Coronary artery (tissue), 2 donors: ENCODE measurements around the gene GGPS1.

Source experiments
- DNase-seq: peaks from one replicate; pipeline ENCODE4 v3.0.0-alpha.2; 2017; ENCODE audit warnings: low spot score
- H3K27ac ChIP-seq, 2 donors: fragments of 200-600 bp; sonication (generic); one replicate each; pipeline ENCODE4 v1.5.1; 2016 to 2019
- H3K4me3 ChIP-seq: fragments of 200-600 bp; sonication (generic); 2 replicates; pipeline ENCODE4 v1.5.1; 2016; ENCODE audit warnings: mild to moderate bottlenecking, moderate library complexity
- CTCF ChIP-seq: fragments of 200-600 bp; sonication (generic); IDR thresholded peaks from one replicate; pipeline ENCODE4 v1.5.1; 2019; ENCODE audit warnings: antibody characterized with exemption

The GGPS1 gene

GRCh38 chr1:235287208-235287882, 41.0 kb upstream of the GGPS1 start:
- H3K27ac ChIP-seq = no peak overlapping the region
- no peak for TF ChIP-seq CTCF
- no peak overlapping the region for H3K4me3 ChIP-seq
- no peak for DNase-seq

- H3K27ac ChIP-seq = no peak overlapping the region
- DNase-seq = no peak
- H3K4me3 ChIP-seq = no peak overlapping the region
- TF ChIP-seq CTCF = no peak
Measured at GRCh38 chr1:235289859-235290739, 38.3 kb upstream of the GGPS1 start.

- Histone ChIP-seq H3K4me3 (no peak overlapping the region), H3K27ac (no peak overlapping the region)
- no peak for DNase-seq
- no peak for TF ChIP-seq CTCF
Measured at GRCh38 chr1:235290740-235291502, 37.4 kb upstream of the GGPS1 start.

- H3K27ac ChIP-seq = no peak overlapping the region
- no peak overlapping the region for H3K4me3 ChIP-seq
- DNase-seq = no peak
- TF ChIP-seq CTCF = no peak
Measured at GRCh38 chr1:235291599-235292091, 36.7 kb upstream of the GGPS1 start.

- Histone ChIP-seq H3K27ac (no peak overlapping the region), H3K4me3 (no peak overlapping the region)
- TF ChIP-seq CTCF = no peak
- no peak for DNase-seq
Measured at GRCh38 chr1:235292790-235293189, 35.6 kb upstream of the GGPS1 start.

GRCh38 chr1:235293322-235293942, 34.9 kb upstream of the GGPS1 start:
- DNase-seq = no peak
- H3K27ac ChIP-seq = no peak overlapping the region
- TF ChIP-seq CTCF = no peak
- H3K4me3 ChIP-seq = no peak overlapping the region
